CD4-positive, alpha-beta T cell treated with Interleukin-15 for 1 hour (primary cell): ENCODE measurements around the gene EBI3.
"Not testable (repeated sequence)": the region's sequence is repeated elsewhere in the genome, so short reads cannot be mapped to it uniquely, and the experiment has no call there.

Experiments
- DNase-seq: peaks from one replicate; pipeline ENCODE4 v3.0.0-alpha.2; 2020

The EBI3 gene

GRCh38 chr19:4200940-4201542, 28.3 kb upstream of the EBI3 start:
- DNase-seq, result no peak

GRCh38 chr19:4201798-4202197, 27.5 kb upstream of the EBI3 start:
- DNase-seq, result no peak

- DNase-seq, result no peak
These were observed 22.4 kb upstream of the EBI3 start for GRCh38 chr19:4206818-4207484.

GRCh38 chr19:4208385-4209094, 20.8 kb upstream of the EBI3 start:
- no peak for DNase-seq

- no peak for DNase-seq
These were observed 19.1 kb upstream of the EBI3 start for GRCh38 chr19:4210166-4210731.

- DNase-seq, result no peak
These were observed 16.2 kb upstream of the EBI3 start for GRCh38 chr19:4213116-4213515.

- no peak for DNase-seq
These were observed 13.5 kb upstream of the EBI3 start for GRCh38 chr19:4215807-4216206.

GRCh38 chr19:4216846-4217245, 12.5 kb upstream of the EBI3 start:
- no peak for DNase-seq

- no peak for DNase-seq
These were observed 11.7 kb upstream of the EBI3 start for GRCh38 chr19:4217429-4218264.

- DNase-seq, result not testable (repeated sequence)
These were observed 10.8 kb upstream of the EBI3 start for GRCh38 chr19:4218523-4218922.

GRCh38 chr19:4220188-4220587, 9.1 kb upstream of the EBI3 start:
- DNase-seq, result no peak

GRCh38 chr19:4224470-4224869, 4.9 kb upstream of the EBI3 start:
- DNase-seq, result no peak

- DNase-seq, result no peak
These were observed 3.4 kb upstream of the EBI3 start for GRCh38 chr19:4225885-4226284.

- DNase-seq, result no peak
These were observed 1.6 kb upstream of the EBI3 start for GRCh38 chr19:4227771-4228170.

- DNase-seq, result no peak
These were observed 551 bp upstream of the EBI3 start for GRCh38 chr19:4228765-4229178.

- not testable (repeated sequence) for DNase-seq
These were observed 914 bp downstream of the EBI3 start for GRCh38 chr19:4230237-4230636.

GRCh38 chr19:4231521-4231920, 2.2 kb downstream of the EBI3 start:
- not testable (repeated sequence) for DNase-seq

- DNase-seq, result not testable (repeated sequence)
These were observed 2.8 kb downstream of the EBI3 start for GRCh38 chr19:4232139-4232538.

GRCh38 chr19:4232614-4233281, 3.4 kb downstream of the EBI3 start:
- DNase-seq, result no peak

- peak; percentile 31 for DNase-seq
These were observed 4.0 kb downstream of the EBI3 start for GRCh38 chr19:4233282-4233853.

GRCh38 chr19:4234142-4234861, 5.0 kb downstream of the EBI3 start:
- no peak for DNase-seq
